HG03095 (cell line): ENCODE measurements around the gene ABHD5.

Experiments
- ATAC-seq: cut with Tn5 transposase; IDR thresholded peaks from one replicate; pipeline ENCODE4 v1.9.1; 2021; ENCODE audit warnings: moderate library complexity; ENCODE audit not compliant: unreplicated experiment

ABHD5 gene

DNA sequence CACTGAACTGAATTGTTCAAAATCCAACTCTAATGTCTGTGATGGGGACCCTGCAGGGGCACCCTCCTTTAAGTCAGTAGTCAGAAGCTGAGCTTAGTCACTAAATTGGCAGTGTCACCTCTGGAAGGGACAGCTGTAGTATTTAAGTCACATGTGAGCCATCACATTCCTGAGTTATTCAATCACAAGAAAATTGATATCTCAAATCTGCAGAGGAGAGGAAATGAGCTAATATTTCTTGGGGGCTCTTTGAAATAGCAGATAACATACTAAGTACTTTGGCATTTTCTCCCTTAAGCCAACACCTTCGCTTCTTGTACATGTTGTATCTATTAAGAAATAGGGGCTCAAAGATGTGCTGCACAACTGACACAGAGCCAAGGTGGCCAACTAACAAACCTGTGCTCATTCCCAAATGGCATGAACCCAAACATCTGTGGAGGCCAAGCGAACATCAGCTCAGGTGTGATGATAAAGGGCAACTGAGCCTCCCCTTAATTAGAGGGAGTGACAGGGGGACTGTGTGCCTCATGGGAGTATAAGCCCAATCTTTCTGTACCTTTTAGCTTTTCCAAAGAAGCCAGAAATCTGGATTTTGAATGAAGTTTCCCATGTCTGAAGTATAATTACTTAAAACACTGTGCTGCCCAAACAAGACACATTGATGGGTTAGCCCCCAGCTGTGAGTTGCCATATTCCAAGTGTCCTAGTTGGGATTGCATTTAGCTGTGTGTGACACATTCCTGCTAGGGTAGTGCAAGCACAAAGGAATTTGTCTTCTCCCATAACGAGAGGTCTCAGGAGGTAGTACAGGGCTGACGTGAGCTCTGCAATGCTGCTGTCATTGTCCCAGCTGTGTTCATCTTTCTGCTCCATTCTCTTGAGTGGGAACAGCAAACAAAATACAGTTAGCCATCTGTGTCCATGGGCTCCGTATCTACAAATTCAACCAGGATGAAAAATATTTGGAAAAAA, 63.3 kb downstream of the ABHD5 start:
- no peak for ATAC-seq

DNA sequence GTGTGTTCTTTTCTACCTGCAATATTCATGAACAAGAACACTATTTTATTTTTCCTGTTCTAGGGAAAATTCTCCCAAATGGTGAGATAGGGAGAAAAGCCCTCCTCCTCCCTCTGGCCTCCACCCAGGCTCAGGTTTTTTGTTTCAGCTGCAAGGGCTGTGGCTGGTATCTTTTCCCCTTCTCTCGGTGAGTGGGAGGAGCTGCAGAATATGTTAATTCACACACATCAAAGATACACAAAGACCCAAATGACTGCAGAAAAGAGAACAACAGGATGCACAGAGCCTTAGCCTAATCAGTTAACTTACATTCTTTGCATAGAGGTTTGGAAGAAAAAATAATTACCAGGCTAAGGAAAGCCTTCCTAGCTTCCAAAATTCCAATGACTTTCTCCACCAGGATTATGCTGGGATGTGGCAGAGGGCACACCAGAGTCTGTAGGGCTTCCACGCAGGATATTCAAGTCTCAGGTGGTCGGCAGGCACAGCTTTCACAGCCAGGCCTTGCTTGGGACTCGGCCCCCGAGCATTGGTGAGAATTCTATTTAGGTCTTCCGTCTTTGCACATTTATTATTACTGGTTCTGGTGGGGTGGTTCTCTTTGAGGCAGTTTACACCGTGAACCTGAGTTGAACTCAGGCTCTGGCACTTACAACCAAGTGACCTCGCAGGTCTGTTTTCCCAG, 64.9 kb downstream of the ABHD5 start:
- no peak for ATAC-seq

DNA sequence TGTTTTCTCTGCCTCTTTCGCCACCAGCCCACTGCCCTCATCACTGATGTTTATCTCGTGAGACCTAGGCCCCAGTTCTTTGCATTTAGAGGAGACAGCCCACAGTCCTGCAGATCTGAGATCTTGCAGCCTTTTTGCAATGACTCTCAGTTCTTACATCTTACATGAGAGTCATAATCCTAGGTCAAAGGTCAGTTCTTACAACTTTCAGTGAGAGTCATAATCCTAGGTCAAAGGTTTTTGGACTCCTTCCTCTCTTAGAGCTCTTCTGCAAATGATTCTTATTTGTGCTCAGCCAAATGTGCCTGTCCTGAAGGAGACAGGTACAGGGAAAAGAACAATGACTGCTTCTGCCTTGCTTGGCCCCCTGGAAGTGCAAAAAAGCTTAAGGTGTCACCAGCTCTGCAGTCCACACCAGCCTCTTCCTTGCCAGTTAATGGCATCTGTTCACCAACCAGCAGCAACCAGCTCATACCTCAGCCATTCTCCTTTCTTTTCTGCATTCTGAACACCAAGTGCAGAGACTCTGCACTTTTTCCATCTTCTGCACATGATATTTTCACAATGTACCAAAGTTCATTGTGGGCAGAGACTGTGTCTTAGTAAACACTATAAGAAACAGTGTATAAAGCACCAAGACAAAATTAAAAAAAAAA, 67.1 kb downstream of the ABHD5 start:
- ATAC-seq, result no peak

DNA sequence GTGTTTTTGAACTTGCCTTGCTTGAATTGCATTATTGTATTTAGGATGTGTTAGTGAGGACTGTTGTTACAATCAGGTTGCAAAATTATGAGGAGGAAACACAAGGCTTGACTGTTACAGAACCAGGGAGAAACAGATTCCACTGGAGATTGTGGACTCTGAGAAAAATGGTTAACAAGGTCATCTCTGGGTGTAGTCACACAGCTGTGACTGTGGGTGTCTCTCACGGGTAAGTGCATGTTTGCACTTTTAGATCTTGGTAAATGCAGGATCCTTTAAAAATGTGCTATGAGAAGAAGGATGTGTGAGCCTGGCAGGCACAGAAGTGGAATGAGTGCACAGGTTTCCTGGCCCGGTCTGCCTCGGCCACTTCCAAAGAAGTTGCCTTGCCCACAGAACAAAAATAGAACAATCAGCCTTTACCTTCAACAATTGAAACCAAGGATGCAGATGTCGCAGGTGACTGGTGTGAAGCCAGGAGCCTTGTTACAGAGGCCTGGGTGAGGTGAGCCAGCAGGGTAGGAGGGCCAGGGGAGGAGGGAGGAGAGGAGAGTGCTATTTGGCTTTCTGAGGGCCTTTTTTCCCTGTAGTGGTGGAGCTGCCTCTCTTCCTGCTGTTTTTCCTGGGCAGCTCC, 68.0 kb downstream of the ABHD5 start:
- ATAC-seq, result no peak

DNA sequence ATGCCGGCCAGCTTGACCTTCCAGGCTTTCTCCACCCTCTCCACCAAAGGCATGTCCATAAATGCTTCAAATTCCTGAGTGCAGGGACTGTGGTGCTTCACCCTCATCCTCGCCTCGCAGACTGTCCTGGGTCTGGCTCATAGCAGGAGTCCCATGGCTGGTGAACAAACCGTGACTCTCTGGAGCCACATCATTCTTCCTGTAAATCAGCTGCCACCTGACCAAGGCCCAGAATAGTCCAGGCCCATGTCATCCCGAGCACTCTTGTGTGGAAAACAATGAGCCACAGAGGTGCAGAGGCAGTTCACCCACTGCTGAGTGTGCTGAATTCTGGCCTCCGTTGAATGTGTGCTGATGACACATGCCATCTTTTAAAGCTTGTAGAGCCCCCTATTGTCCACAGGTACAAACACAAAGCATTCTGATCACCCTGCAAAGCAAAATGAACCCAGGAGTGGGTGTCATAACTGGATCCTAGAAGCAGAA, 68.6 kb downstream of the ABHD5 start:
- ATAC-seq, result no peak

DNA sequence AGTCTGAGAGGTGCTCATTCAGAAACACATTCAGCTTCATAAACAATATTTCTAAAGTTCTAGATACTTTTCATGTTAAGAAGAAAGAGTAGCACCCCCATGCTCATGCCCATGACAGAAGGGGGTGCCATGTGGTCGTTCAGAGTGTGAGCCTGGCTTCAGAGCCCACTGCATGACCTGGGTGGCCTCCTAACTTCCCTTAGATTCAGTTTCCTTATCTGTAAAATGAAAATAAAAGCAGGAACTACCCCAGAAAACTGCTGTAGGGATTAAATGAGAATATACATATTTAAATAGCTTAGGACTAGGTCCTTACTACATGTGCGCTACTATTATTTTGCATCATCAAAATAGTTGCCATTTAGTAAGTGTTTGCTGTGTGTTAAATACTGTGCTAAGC, 69.2 kb downstream of the ABHD5 start:
- ATAC-seq, result no peak

DNA sequence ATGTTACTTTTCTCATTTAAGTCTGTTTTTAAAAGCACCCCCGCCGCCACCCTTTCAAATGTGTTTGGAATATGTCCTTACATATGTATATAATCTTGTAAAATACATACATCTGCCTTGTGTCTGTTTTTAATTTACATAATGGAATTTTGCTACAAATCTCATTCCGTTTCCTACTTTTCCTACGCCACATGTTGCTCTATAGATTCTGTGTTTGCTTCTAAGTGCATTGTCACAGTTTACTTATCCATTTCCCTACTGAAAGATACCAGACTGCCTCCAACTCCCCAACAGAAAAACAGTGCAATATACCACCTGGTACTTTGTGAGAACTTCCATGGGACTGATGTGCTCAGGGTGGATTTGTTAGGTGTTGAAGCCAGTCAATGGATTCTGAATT, 70.2 kb downstream of the ABHD5 start:
- ATAC-seq, result no peak

DNA sequence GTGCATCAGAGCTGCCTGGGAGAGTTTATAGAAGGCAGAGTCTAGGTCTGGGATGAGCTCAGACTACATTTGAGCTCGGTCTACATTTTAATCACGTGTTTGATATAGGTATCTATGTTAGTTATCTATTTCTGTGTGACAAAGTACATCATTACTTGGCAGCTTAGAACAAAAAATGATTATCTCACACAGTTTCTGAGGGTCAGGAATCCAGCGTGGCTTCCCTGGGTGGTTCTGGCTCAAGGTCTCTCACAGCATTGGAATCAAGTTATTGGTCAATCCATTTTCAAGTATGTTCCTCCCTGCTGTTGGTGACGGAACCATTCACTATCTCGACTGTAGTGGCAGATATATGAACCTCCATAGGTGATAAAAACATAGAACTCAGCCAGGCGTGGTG, 71.7 kb downstream of the ABHD5 start:
- ATAC-seq, result no peak

DNA sequence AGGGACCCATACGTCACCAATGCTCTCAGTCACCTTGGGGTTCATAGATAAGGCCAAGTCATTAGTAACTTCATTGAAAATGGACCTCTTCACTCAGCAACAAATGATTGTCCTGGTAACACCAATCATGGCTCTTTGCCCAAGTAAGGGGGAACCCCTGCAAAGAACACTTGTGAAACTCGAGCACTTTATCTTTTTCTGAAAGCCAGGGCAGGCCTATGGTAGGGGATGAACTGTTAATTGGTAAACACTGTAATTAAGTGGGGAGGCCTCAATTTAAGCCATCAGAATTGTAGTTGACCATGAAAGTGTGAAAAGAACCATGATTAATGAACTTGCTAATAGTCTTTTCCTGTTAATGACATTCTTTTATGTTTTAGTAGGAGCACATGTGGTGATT, 73.3 kb downstream of the ABHD5 start:
- no peak for ATAC-seq

DNA sequence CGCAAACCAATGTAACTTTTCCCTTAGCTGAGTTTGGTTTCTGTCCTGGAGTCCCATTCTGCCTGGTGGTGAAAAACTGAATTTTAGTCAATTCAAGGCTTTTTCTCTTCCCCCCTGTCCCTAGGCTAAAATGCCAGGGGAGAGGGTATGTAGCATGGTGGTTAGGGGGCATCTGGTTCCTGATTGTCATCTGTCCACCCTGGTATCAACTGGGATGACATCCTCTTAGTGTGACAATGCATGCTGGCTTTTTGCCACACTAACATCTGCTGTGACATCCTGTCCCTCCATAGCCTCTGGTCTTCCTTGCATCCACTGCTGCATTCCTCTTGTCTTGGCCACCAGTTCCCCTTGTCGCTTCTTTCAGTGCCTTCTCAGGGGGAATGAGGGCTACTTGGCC, 73.7 kb downstream of the ABHD5 start:
- no peak for ATAC-seq

DNA sequence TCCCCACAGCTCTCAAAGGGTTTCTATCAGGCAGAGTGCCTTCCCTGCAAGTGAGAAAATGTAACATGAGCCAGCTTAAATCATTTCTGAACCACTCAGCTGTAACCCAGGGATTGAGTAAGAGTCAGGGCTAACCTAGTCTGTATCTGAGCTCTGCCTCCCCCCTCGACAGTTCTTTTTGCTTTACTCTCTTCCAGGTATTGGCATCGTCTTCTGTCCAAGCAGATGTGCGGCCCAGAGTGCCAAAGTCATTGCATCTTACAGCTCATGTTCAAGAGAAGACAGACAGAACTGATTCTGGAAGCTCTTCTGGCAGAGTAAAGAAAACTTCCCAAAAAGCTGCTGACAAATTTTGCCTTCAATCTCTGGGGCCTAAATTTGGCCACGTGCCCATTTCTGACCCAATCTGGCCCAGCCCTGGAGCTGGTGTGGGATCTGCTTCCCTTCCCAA, 74.8 kb downstream of the ABHD5 start:
- no peak for ATAC-seq

DNA sequence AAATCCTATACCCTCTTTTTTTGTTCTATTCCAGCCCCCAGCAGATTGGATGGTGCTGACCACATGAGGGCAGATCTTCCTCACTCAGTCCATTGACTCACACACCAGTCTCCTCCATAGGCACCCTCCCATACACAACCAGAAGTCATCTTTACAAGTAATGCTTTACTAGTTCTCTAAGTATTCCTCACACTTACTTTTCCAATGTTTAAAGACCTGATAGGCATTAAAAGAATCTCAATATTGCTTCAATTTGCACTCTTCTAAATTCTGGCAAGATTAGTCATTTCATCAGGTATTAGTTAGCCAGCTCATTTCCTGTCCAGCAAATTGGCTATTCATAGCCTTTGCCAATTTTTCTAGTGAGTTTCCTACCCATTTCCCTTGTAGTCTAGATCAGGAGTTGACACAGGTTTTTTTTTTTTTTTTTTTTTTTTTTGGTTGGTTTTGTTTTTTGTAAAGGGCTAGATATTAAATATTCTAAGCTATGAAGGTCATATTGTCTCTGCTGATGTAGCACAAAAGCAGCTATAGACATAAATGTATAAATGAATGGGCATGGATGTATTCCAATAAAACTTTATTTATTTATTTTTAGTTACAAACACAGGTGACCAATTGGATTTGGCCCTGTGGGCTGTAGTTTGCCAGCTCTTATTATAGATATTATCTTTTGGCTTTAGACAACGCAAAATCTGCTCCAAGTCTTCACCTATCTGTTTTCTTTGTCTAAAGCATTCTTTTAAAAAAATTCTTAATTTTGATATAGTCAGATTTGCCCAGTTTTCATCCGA, 76.1 kb downstream of the ABHD5 start:
- no peak for ATAC-seq

DNA sequence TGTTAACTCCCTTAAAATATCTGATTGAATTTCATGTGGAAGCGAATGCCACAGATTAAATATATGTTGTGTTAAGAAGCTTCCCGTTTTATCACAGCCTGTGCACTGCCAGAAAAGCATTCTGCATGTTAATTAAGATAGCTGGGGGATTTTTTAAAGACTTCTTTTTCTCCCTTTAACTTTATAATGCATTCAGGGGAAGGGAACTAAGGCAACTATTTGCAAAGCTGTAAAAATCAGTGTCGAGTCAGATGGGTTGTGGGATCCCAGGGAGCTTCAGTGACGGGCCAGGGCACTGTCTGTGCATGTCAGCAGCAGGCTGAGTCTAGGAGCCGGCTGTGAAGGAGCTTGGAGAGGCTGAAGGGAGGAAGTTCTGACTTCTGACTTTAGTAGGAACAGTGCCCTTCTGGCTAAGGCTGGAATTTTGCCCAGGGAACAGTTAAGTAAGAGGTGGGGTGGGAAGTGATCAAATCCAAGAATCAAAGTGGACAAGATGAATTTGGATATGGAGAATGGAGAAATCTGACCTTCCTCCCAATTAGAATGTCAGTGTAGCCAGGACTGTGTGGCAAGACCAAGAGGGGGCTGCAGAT, 77.7 kb downstream of the ABHD5 start:
- ATAC-seq, result no peak

DNA sequence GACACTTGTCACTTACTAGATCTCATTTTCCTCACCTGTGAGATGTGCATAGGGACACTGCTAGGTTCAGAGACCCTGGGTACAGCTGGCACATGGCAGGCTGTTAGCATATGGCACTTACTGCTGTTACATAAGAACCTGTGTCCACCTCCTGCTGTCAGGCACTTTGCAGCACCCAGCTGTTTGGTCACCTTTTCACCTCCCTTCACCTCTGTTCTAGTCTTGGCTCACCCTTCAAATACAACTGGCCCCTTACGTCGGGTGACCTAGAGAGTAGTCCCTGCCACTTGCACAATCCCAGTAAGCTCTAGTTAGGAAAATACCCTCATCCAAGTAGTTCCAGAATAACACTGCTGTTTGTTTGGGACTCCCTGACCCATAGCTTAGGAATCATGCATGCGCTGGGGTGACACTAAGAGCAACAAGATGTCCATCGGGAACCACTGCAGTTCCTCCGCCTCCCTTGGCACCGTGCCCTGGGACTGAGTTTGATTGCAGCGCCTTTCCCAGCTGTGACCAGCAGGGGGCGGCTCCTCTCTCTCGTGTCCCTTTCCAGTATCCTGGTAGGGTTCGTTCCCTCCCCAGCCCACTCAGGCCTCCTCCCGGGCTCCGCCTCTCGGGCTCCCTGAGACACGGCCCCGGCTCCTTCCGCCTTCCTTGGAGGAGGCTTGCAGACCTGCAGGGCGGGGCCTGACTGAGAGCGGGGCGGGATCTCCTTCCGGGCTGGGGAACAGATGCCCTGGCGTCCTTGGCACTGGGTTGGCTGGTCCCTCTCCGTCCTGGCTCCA, 78.6 kb downstream of the ABHD5 start:
- no peak for ATAC-seq

DNA sequence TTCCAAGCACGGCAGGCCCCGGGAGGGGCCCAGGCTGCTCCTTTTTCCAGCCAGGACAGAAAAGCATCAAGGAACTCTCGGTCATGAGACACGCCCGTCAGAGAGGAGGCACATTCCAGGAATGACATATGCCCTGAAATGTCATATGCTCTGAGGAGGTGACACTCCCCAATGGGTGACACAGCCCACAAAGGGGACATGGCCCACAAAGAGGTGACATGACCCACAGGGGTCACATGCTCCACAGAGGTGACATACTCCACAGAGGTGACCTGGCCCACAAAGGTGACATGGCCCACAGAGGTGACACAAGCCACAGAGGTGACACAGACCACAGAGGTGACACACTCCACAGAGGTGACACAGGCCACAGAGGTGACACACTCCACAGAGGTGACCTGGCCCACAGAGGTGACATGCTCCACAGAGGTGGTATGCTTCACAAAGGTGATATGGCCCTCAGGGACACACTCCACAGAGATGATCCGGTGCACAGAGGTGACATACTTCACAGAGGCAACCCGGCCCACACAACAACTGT, 79.2 kb downstream of the ABHD5 start:
- ATAC-seq, result no peak

DNA sequence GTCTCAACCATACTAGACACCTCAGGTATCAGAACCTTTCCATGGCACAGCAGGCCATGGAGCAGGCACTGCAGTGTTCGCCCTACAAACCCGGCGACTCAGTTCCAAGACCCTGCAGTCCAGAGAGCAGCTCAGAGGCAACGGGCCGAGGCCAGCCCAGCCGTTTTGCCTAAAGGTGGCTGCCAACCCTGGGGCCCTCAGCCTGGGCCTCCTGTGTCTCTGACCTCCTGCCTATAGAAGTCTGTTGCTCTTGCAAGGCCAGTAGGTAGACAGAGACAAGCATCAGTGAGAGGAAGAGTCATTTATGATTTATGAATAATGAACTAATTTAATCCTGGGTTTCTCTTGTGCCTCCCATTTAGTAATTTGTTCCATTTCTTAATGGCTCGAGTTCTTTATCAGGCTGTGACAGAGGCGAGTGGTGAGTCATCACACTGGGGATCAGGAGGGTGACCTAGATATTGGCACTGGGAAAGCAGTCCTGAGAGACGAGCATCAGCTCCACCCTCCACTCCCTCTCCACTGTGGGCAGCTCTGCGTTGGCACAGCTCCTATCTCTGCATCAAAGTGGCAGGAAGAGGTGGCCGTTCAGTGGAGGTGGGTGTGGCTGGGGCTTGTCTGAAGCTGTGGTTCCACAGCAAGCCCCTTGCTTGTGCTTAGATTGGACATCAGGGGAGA, 79.8 kb downstream of the ABHD5 start:
- no peak for ATAC-seq

DNA sequence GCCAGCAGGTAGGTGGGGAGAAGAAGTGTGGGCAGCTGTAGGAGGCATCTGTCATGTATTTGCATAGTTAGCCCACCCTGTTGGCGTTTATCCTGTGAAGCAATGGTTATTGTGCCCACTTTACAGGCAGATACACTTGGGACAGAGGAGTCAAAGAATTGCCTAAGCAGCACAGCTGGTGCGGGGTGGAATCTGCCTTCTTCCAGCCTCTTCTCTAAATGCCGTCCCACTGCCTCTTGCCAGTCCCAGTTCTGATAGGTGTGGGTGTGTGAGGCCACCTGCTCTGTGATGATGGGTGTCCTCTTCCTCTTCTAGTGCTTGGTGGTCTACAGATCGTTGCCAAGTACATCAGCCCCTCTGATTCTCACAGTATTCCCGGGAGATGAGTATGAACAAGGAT, 80.9 kb downstream of the ABHD5 start:
- ATAC-seq, result no peak
